Activated CD4-positive, alpha-beta T cell treated with anti-CD3 and anti-CD28 coated beads, Interleukin-2, amount 50 U/mL, for 4 hours (primary cell): ENCODE measurements around the gene GAS2L3.
"Not testable (repeated sequence)": the region's sequence is repeated elsewhere in the genome, so short reads cannot be mapped to it uniquely, and the experiment has no call there.

ENCODE experiments used
- DNase-seq, 2 experiments: peaks; one replicate each; pipeline ENCODE4 v3.0.0-alpha.2; 2020

GAS2L3 gene

GRCh38 chr12:100576331-100577036 lies 3.0 kb downstream of the GAS2L3 start:
- no peak for DNase-seq

- DNase-seq: no peak
These were observed 5.4 kb downstream of the GAS2L3 start for GRCh38 chr12:100578923-100579322.

GRCh38 chr12:100579844-100580243 lies 6.4 kb downstream of the GAS2L3 start:
- no peak for DNase-seq

GRCh38 chr12:100584256-100584655 lies 10.8 kb downstream of the GAS2L3 start:
- DNase-seq: no peak

GRCh38 chr12:100591979-100592378 lies 18.5 kb downstream of the GAS2L3 start:
- DNase-seq: no peak

- no peak for DNase-seq
These were observed 20.0 kb downstream of the GAS2L3 start for GRCh38 chr12:100593490-100593889.

GRCh38 chr12:100601626-100602025 lies 28.1 kb downstream of the GAS2L3 start:
- no peak for DNase-seq

- DNase-seq: not testable (repeated sequence)
These were observed 29.5 kb downstream of the GAS2L3 start for GRCh38 chr12:100602997-100603396.

- DNase-seq: no peak
These were observed 35.3 kb downstream of the GAS2L3 start for GRCh38 chr12:100608776-100609175.

GRCh38 chr12:100610666-100611430 lies 37.4 kb downstream of the GAS2L3 start:
- no peak for DNase-seq

- DNase-seq: no peak
These were observed 39.1 kb downstream of the GAS2L3 start for GRCh38 chr12:100612606-100613005.

- DNase-seq: no peak
These were observed 51.1 kb downstream of the GAS2L3 start for GRCh38 chr12:100624571-100624970.

- DNase-seq: no peak
These were observed 59.0 kb downstream of the GAS2L3 start for GRCh38 chr12:100632445-100632892.

- DNase-seq: not testable (repeated sequence)
These were observed 59.8 kb downstream of the GAS2L3 start for GRCh38 chr12:100633082-100633785.

GRCh38 chr12:100643246-100643645 lies 69.8 kb downstream of the GAS2L3 start:
- DNase-seq: no peak

GRCh38 chr12:100646896-100647295 lies 73.4 kb downstream of the GAS2L3 start:
- DNase-seq: no peak

GRCh38 chr12:100651108-100651507 lies 77.6 kb downstream of the GAS2L3 start:
- DNase-seq: no peak

GRCh38 chr12:100651694-100652093 lies 78.2 kb downstream of the GAS2L3 start:
- DNase-seq: no peak

GRCh38 chr12:100652488-100652887 lies 79.0 kb downstream of the GAS2L3 start:
- no peak for DNase-seq

GRCh38 chr12:100656141-100656540 lies 82.7 kb downstream of the GAS2L3 start:
- DNase-seq: no peak

- no peak for DNase-seq
These were observed 83.4 kb downstream of the GAS2L3 start for GRCh38 chr12:100656856-100657255.

- no peak for DNase-seq
These were observed 87.9 kb downstream of the GAS2L3 start for GRCh38 chr12:100661300-100661951.

- no peak for DNase-seq
These were observed 93.1 kb downstream of the GAS2L3 start for GRCh38 chr12:100666588-100666987.
